GM18499 (cell line): ENCODE results near the gene VMP1.
"Not testable (repeated sequence)": the region's sequence is repeated elsewhere in the genome, so short reads cannot be mapped to it uniquely, and the experiment has no call there.

Experiments
- ATAC-seq: cut with Tn5 transposase; IDR thresholded peaks from one replicate; pipeline ENCODE4 v1.9.1; 2021; ENCODE audit warnings: moderate number of reproducible peaks; ENCODE audit not compliant: insufficient read depth, unreplicated experiment

Gene VMP1

DNA sequence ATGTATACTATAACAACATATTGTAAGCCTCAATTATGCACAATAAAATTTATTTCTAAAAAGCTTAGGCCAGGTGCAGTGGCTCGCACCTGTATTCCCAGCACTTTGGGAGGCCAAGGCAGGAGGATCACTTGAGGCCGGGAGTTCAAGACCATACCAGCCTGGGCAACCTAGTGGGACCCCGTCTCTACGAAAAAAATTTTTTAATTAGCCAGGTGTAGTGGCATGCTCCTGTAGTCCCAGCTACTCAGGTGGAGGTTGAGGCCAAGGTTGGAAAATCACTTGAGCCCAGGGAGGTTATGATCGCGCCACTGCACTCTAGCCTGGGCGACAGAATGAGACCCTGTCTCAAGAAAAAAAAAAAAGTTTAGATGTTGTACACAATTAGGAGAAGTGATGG lies 45.5 kb downstream of the VMP1 start:
- ATAC-seq, result no peak

DNA sequence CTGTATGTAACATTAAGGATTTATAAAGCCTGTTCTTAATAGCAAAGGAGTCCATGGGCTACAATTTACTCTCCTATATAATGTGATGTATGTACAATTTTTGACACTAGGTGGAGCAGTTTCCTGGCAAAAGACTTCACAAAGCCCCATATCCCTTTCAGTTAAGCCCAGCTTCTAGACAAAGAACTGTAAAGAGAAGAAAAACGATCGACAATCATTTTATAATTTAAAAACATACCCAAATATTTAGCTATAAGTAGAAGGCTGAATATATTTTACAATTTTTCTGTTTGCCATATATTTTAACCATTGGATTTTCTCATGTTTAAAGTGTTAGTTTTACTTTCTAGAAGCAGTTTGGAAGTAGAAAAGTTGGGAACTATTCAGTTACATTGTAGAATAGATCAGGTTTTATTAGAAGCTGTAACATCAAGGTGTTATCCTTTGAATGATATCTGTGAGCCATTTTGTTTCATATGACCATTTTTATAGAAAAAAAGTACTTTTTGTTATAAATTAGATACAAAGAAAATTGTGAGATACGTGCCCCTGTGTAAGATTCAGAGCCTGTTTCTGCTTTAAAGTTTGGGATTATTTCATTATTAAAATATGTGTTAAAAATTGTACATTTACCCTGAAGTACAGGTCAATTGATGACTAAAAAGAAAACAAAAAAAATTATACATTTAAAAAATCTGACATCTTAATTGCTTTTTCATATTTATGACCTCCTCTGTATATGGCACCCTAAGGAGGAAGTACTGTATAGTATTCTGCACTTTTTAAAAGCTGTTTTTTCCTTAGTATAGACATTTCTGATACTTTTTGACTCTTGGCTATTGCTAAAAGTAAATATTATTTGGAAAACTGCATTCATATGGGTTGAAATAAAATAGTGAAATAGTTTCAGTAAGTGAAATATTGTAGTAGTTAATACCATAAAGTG lies 46.3 kb downstream of the VMP1 start:
- ATAC-seq, result no peak

DNA sequence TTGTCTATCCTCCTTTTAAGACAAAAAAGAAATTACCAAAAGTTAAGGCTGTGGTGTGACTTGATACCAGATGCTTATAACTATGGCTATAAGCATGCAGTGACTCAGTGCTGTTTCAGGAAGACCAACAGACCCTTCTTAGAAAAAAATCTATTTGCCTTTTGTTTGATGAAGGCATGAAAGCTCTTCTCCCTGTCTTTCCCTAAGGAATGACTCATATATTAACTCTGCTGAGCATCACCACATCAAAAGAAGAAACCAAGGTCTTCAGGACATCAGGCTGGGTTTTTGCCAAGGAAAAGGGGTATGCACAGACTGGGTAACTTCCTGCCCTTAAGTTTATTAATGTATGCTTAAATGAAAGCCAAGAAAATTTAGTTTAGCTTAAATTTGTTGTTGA lies 47.1 kb downstream of the VMP1 start:
- ATAC-seq, result no peak

DNA sequence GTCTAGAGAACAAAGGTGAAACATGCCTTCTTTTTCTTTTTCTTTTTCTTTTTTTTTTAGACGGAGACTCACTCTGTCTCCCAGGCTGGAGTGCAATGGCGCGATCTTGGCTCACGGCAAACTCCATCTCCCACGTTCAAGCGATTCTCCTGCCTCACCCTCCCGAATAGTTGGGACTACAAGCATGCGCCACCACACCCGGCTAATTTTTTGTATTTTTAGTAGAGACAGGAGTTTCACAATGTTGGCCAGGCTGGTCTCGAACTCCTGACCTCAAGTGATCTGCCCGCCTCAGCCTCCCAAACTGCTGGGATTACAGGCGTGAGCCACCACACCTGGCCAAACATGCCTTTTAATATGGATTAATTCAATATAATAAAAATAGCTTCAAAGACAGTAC lies 47.6 kb downstream of the VMP1 start:
- ATAC-seq, result not testable (repeated sequence)

DNA sequence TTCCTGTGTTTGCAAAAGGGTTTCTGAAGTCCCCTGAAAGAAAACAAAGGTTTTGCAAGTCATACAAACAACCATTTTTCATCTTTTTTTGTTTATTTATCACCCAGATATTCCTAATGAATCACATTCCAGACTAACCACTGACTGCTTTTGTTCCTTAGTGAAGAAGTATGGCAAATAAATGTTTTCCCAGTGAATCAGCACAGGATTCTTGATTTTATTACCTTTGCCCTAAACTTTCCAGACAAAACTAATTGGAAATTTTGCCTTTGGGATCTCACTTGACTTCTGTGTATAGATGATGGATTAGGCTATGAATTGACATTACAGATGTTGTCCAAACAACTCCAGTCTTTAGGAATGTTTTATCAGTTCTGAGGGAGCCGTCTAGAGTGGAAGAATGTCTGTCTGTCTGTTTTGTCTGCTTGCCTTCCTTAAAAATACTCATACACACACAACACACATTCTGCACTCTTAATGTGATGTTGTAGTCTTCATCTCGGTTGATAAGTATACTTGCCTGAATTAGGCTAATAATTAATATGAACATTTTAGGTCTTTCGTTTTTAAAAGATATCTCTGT lies 48.9 kb downstream of the VMP1 start:
- no peak for ATAC-seq

DNA sequence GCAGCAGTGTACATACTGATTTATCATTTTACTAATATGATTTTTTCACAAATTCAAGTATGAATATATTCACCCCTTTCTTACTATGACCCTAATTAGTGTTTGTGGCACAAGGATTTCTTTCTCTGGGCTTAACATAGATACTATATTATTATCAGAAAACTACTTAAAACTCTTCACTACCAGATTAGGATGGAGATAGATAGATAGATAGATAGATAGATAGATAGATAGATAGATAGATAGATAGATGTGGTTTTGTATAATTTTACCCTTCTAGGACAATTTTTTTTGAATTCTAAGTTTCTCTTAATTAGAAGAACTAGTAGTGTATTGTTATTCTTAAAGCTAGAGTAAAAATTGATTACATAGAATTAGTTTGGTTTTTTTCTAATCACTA lies 49.6 kb downstream of the VMP1 start:
- ATAC-seq, result no peak

DNA sequence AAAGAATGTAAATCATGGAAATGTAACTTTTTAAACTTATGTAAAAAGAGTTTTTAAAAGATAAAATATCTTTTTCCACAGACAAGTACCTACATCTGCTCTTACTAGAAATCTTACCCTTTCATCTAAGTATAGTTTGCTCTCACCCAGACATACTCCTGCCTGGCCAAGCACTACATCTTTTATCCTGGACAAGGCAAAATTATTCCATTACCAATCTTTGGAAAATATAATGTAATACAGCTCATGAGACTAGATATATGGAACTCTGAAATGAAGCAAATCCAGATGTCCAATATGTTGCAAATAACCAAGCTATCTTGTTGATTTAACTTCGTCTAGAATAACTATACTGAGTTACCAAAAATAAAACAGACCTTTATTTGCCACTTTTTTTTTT lies 50.0 kb downstream of the VMP1 start:
- no peak for ATAC-seq

DNA sequence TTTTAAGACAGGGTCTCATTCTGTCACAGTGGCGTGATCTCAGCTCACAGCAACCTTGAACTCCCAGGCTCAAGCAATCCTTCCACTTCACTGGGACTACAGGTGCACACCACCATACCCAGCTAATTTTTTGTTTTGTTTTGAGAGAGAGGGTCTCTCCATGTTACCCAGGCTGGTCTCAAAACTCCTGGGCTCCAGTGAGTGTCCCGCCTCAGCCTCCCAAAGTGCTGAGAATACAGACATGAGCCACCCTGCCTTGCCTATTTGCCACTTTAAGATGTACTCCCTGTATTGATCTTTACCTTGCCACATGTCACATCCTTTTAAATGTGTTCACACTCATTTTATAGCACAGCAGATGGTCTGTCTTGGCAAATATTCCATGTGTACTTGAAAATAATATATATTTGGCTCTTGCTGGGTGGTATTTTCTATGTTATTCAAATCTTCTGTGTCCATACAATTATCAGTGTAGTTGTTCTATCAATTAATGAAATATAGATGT lies 50.5 kb downstream of the VMP1 start:
- ATAC-seq, result no peak

DNA sequence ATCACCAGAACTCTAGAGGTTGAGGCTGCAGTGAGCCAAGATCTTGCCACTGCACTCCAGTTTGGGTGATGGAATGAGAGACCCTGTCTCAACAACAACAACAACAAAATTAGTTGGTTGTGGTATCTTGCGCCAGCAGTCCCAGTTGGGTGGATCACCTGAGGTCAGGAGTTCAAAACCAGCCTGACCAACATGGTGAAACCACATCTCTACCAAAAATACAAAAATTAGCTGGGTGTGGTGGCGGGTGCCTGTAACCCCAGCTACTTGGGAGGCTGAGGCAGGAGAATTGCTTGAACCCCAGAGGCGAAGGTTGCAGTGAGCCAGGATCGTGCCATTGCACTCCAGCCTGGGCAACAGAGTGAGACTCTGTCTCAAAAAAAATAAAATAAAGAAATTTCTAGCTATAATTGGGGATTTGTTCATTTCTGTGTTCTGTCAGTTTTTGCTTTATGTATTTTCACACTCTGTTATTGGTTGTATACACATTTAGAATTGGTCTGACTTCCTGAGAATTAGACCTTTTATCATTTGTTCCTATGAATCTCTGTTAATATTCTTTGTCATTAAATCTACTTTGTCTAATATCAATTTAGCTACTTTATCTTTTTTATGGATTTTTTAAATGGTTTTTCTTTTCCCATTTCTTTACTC lies 51.7 kb downstream of the VMP1 start:
- not testable (repeated sequence) for ATAC-seq

DNA sequence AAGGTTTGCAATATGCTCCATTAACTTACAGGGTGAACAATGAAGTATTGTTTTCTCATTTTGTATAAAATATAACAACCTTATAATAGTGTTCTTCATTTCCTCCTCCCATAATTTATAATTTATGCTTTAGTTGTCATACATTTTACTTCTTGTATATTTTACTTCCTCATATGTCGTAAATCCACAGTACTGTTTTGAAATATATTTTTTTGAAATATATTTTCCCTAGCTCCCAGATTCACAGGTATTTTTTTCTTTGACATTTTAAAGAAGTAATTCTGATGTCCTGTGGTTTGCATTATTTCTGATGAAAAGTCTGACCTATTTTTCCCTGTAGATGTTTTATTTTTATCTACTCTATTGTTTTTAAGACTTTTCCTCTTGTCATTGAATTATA lies 52.7 kb downstream of the VMP1 start:
- ATAC-seq, result no peak

DNA sequence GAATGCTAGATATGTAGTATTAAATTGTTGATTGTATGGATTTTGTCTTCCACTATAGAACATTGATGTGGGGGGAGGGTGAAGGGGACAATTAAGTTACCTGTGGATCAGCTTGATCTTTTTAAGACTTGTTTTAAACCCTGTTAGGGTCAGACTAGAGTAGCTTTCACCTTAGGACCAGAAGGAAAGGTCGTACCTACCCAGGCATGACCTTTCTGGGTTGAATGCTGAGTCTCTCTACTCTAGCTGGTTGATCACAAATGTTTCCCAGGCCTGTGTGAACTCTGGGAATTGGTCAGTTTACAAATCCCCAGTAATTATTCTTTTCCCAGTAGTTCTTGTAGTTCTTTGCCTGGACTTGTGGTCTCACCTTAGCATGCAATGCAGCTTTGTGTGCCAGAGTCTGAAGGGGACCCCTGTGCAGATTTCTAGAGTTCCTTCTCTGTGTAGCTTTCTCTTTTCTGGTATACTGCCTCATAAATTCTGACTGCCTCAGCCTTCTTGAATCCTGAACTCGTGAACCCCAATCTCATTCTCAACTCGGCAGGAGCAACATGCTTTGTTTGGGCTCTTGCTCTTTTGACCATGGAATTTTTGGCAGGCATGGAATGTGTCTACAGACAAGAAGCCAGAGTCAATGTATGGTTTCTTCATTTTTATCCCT lies 54.1 kb downstream of the VMP1 start:
- ATAC-seq, result no peak

DNA sequence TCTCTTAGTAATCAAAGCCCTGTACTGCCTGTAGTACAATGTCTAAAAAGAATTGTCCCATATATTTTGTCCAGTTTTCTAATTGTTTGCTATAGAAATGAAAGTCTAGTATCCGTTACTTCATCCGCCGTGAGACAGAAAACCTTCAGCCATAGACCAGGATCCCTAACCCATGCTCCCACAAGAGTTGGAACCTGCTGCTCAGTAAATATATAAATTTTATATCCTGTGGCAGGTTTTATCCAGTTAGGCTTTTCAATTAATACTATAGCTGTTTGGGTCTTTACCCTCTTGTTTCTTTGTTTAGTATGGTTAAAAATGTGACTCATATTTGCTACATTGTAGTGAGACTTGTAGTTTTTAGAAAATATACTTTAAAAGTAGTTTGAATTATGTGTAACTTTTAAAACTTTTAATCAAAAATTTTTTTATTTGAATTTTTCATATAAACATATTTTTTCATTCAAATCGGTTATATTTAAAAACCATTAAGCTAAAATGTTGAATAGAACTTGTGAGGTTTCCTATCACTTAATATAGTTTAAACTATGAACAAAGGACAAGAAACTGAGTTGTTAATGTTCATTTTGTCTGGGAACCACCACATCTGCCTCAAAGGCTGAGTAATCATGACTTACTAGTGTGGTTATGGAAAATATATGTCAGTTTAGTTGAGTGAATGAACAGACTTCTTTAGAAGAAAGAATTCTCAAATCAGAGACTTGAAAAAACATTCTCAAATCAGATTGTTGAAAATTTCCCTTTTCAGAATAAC lies 54.8 kb downstream of the VMP1 start:
- ATAC-seq, result no peak

DNA sequence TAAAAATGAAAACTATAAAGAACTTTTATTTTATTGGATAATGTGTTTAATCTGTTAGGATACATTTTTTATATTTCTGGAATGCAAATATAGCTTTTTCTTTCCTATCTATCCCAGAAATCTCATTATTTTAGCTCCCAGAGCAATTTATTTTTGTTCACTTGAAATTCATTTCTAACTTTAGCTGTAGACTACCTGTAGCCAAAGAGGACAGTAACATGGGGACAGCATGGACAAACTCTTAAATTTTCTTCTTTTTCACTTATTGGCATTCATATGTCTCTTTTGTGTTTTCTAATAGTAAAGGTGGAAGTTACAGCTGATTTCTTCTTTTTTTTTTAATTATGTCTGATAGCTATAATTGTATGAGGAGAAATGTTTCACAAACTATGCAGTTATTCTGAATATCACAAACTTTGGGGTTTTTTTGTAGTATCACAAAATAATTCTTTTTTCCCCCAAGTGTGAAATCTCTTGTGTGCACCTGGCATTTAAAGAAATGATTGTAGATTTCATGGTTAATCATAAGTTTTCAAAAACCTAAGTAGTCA lies 55.4 kb downstream of the VMP1 start:
- ATAC-seq, result no peak

DNA sequence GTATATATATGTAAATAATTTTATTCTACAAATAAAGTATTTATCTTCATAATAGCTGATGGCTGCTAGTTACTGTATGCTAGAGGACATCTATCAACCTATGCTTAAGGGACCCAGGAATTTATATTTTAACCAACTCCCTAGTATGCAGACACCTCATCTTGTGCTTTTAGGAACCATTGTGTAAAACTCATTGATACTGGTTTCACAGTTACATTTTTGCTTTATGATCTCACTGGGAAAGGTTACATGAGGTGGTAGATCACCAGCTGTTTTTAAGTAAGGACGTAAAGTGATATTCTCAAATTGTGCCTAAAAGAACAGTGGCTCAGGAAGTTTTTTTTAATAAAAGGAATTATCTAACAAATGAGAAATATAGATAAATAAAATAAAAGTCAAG lies 56.4 kb downstream of the VMP1 start:
- no peak for ATAC-seq

DNA sequence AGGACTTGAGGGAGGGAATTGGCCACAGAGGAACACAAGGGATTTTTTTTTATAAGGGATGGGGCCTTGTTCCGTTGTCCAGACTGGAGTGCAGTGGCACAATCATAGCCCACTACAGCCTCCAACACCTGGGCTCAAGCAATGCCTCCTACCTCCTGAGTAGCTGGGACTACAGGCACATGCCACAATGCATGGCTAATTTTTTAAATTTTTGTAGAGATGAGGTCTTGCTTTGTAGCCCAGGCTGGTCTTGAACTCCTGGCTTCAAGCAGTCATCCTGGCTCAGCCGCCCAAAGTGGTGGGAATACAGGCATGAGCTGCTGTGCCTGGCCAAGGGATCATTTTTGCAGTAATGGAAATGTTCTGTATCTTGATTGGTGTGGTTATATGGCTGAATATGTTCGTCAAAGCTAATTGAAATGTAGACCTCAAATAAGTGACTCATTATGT lies 56.9 kb downstream of the VMP1 start:
- ATAC-seq, result no peak

DNA sequence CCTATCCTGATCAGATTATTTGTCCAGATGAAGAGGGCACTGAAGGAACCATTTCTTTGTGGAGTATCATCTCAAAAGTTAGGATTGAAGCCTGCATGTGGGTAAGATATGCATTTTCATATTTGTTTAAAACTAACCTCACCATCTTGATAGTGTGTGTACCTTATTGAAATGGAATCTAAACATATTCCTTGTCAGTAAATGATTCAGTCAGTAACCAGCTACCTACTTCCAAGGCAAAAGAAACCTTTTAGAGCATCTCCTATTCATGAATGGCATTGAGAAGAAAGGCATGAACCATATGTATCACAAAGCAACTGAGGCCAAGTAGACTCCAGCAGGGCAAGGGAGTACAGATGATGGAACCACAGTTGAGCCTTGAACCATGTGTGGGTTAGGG lies 57.6 kb downstream of the VMP1 start:
- no peak for ATAC-seq

DNA sequence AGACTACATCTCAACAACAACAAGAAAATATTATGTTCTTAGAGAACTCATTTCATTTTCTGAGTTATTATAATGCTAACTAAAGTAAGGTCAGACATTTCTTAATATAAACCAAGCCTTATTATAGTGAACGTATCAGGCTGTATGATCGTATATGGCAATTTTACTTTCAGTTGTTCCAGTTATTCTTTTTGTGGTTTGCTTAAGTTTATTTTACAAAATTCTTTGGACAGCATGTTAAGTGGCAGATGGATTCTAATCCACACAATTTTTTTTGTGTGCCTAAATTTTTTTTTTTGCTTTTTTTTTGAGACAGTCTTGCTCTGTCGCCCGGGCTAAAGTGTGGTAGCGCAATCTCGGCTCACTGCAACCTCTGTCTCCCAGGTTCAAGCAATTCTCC lies 59.0 kb downstream of the VMP1 start:
- ATAC-seq, result no peak

DNA sequence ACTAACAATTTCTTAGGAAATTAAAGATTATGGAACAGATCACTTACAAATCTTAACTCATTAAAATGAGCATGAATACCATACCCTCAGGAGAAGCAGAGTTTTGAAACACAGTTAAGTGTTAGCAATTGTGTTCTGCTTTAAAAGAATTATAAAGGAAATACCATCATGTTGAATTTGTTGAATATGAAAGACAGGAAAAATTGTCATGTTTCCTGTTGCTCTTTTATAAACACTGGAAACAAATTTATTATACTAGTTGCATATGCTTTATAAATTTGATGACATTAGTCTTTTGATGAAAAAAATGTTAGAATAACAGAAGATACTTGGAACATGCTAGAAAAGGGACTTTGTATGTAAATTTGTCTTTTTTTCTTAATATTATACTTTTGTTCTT lies 59.7 kb downstream of the VMP1 start:
- ATAC-seq, result no peak

DNA sequence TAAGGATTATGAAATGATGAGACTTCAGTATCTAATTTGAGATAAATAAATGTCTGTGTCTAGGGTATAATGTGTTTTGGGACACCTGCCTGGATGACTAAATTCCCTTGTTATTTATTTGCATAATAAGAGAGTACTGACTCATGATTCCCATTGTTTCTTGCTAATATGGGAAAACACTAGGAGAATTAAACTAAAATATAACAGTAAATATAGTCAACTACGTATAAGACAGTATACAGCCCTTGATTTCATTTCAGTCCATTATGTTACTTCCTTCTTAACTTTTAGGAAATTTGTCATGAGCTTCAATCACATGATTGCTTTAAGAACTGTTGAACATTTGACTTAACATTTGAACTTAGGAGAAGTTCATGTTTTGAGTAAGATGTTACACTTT lies 62.4 kb downstream of the VMP1 start:
- ATAC-seq, result no peak

DNA sequence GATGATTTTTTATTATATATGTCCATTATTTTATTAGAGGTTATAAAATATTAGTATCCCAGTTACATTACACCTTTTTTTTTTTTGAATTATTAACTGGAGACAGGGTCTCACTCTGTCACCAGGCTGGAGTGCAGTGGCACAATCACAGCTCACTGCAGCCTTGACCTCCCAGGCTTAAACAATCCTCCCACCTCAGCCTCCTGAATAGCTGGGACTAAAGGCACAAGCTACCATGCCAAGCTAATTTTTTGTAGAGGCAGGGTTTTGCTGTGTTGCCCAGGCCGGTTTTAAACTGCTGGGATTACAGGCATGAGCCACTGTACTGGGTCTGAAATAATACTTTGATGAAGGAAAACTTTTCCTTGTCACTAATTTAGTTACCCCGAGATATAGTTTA lies 63.6 kb downstream of the VMP1 start:
- no peak for ATAC-seq
